Stimulated activated CD8-positive, alpha-beta memory T cell treated with anti-CD3 and anti-CD28 coated beads, Interleukin-12 subunit alpha, Interleukin-12 subunit beta, amount 100 ng/mL, for 4 hours (primary cell): ENCODE data around the gene MLLT11.
A peak's percentile ranks its signal among the peaks of the same experiment; 100 is the strongest.
"Not testable (repeated sequence)": the region's sequence is repeated elsewhere in the genome, so short reads cannot be mapped to it uniquely, and the experiment has no call there.

Experiments used
- DNase-seq: peaks from one replicate; pipeline ENCODE4 v3.0.0-alpha.2; 2020; ENCODE audit warnings: low read depth

The MLLT11 gene

DNA sequence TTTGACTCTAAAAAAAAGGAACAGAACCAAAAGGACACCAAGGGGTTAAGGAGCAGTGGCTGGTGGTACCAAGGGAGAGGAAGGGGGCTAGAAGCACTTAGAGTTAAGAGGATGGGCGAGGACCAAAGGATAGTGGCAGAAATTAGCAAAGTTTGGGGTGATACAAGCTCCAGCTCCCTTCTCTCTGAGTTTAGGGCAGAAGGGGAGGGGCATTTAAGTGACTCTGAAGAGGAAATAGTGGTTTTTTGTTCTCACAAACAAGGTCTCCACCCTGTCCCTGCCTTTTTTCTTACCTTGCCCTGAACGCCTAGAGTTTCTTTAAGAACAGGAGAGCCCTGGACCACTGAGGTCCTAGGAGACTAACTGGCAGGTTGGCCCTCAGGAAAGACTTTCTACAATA is 4.0 kb upstream of the MLLT11 start:
- DNase-seq, result no peak

DNA sequence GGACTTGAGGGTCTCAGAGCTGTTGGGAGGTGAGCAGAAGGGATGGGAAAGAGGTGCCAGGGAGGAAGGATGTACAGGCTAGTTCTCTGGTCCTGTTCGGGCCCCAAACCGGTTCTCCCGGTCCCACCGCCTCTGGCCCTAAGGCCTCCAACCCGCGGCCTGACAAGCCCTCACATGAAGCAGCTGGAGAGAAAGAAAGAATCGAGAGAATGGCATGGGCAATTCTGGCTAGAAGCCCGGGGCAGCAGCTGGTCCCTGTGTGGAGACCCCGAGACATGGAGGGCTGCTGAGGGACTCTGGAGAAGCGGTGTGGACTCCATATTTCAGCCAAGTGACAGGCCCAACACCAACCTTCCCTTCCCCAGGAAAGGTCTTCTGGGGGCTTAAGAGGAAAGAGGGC is 1.5 kb upstream of the MLLT11 start:
- DNase-seq, result no peak

DNA sequence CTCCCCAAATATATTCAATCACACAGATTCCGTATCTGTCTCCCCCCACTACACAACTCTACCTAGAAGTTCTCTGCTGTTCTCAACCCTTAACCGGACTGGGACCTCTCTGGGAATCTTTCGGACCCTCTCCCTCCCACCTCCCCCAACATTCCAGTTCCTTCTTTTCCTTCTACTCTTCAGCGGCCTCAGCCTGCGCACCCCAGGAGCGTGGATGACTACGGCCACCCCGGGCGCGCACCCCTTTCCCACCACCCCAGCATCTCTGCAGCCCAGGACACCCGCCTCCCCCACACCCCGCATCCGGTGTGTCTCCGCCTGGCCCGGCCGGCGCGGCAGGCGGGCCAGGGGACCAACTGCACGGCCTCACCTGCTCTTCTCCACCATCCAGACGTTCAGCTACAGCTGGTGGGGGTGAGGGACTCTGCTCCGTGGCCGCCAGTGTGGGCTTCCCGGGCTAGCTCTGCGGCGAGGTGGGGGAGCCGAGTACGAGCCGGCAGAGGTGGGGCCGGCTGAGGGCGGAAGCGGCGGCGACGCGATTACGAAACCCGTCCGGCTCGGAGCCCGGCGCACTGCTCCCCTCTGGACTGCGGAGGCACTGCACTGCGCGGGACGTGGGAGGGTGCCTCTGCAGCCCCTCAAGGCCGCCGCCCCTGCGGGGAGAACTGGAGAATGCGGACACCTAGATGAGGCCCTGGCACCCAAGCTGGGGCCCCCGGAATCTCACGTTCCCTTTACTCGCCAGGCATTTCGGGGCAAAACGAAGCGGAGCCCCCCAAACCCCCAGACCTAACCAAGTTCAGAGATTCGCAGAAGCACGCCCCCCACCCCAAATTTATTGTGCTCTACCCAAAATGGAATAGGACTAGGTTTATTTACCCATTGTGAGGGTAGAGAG is 839 bp upstream of the MLLT11 start, which contains the start of gene CDC42SE1:
Gene CDC42SE1 (minus strand): TSS at position 514 of the 898 bp plus-strand sequence. CDS start 3,892 bp downstream, outside the sequence.
- peak; percentile 75 for DNase-seq

DNA sequence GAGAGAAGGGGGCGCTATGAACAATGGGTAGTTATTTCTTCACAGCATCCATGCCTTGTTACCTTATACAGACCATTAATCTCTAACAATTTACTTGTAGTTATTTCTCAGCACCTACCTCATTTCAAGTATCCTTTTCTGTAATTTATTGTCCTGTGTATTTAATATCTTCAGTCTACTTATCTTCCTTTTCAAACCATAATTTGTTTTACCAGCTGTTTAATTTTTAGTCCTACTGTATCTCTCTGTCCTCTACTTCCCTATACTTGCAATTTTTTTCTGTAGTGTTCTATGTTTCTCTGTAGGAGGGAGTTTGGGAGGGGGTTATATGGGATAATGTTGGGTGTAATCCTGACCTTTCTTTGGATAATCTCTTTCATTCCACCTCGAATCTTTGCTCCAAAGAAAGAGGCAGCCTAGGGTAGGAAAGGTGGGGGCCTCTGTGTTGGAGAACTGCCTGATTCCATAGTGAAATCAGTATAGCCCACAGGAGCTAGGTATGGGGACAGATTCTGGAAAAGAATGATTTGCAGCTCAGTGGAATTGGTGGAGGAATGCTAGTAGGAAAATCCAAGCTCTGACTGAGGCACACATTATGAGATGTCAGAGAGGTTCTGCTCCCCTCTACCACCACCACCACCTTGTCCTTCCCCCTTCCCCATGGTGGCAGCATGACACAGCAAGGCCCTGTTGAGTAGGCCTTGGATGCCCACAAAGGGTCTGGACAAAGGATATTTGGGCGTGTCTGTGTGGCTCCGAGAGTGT is 642 bp downstream of the MLLT11 start:
- DNase-seq, result no peak

DNA sequence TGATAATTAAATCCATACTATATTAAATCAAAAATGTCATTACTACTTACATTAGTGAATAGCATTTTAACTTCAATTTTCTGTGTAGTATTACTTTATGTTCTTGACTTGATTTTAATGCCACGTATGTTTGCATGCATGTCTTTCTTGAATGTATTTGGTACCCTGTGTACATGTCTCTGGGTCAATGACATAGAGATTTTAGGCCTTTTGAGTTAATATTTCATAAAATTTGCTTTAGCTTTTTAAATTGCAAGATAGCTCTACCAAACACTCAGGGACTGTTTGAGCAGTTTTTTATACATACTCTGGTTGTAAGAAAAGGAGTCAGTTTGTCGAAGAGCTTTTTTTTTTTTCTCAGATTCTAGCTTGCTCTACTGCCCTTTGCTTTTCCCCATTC is 1.5 kb downstream of the MLLT11 start:
- no peak for DNase-seq

DNA sequence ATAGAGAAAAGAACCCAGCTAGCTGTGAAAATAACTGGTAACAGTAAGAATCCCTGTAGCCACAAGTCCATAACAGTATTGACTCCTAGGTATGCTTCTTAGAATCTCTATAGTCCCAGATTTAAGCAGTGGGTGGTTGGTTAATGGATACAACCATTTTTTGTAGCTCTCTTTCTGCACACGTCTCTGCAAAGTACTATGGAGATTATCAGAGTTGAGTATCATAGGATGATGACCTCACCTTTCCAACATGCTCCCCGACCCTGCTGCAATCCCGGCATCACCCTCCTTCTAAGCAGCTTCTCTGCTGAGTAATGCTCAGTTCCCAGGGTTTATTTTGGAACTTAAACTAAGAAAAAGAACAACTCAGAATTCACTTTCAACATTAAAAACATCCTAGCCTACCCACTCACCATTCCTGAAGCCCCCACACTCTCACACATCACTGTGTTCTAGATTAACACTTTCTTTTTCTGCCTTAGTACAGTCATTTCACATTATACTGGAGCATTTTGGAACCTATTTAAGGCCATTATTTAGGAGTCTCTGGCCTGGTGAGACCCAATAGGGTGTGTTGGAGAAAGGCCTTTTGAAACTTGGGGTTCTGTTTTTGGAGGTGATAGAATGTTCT is 2.7 kb downstream of the MLLT11 start:
- DNase-seq, result no peak

DNA sequence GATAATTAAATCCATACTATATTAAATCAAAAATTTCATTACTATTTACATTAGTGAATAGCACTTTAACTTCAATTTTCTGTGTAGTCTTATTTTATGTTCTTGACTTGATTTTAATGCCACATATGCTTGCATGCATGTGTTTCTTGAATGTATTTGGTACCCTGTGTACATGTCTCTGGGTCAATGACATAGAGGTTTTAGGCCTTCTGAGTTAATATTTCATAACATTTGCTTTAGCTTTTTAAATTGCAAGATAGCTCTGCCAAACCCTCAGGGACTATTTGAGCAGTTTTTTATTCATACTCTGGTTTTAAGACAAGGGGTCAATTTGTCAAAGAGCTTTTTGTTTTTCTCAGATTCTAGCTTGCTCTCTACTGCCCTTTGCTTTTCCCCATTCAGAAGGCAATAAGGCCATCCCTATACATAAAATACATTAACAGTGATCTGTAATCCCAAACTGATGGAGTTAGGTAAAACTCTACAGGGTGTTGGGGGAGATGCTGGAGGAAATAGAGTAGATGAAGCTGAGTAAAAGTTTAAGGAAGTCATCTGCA is 5.0 kb downstream of the MLLT11 start:
- no peak for DNase-seq

DNA sequence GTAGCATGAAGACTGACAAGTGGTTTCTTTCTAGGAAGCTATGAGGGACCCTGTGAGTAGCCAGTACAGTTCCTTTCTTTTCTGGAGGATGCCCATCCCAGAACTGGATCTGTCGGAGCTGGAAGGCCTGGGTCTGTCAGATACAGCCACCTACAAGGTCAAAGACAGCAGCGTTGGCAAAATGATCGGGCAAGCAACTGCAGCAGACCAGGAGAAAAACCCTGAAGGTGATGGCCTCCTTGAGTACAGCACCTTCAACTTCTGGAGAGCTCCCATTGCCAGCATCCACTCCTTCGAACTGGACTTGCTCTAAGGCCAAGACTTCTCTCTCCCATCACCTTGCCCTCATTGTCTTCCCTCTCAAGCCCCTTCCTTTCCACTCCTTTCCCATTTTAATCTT is 7.0 kb downstream of the MLLT11 start:
- no peak for DNase-seq

DNA sequence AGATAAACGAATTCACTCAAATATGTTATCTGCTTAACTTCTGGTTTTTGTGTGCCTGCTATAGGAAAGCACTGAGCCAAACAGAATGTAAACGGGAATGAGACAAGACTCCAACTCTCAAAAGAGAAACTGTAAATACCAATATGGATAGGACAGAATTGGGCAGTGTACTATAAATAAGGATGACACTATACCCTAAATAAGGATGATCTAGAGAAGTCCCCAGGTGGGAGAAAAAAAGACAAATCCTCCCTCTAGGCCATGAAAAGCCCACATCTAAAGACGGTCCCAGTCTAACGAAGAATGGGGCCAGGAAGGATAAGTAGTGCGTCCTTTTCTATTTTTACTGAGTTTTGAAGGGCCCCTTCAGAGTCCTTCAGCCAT is 8.9 kb downstream of the MLLT11 start:
- no peak for DNase-seq

DNA sequence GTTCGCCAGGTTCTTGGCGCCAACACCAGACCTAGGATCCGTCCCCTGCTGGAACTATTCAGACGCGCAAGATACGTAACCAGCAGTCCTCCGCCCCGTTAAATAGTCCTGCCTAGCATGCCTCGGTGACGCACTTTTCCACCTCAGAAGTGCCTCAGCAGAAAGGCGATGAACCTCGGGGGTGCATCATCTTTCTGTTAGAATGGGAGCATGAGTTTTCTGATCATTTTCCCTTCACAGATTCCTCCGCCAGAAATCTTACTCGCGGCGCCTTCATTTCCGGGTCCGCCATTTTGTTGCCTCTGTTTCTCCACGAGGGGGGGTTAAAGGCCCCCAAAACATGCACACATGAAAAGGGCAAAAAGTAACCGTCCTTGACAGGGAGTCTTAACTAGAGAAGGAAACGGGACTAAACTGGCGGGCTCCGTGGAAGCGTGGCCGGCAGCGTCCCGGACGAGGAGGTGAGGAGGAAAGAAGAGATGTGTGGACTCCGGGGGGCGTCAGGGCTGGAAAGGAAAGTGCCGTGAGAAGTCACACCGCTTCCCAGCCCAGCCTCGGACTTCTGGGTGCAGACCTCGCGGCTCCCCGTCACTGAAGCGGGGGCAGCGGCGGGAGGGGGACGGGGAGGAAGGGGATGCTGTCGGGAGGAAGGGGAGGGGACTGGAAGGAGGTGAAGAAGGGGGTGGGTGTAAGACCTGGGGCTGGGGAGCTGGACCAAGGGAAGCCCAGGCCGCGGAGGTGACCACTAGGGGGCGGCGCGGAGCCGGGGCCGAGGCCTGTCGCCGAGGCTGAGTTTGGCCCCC is 10.5 kb downstream of the MLLT11 start, which contains the start of gene GABPB2:
Gene GABPB2 (plus strand): TSS at position 288 of the 803 bp plus-strand sequence. CDS start 17,429 bp downstream, outside the sequence.
- DNase-seq, result peak; percentile 76

DNA sequence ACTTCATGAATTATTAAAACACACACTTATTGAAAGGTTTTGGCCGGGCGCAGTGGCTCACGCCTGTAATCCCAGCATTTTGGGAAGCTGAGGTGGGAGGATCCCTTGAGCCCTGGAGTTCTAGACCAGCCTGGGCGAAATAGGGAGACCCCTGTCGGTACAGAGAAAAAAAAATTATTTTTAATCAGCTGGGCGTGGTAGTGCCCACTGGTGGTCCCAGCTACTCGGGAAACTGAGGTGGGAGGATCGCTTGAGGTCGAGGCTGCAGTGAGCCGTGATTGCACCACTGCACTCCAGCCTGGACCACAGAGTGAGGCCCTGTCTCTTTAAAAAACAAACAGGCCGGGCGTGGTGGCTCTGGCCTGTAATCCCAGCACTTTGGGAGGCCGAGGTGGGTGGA is 12.0 kb downstream of the MLLT11 start:
- no peak for DNase-seq

DNA sequence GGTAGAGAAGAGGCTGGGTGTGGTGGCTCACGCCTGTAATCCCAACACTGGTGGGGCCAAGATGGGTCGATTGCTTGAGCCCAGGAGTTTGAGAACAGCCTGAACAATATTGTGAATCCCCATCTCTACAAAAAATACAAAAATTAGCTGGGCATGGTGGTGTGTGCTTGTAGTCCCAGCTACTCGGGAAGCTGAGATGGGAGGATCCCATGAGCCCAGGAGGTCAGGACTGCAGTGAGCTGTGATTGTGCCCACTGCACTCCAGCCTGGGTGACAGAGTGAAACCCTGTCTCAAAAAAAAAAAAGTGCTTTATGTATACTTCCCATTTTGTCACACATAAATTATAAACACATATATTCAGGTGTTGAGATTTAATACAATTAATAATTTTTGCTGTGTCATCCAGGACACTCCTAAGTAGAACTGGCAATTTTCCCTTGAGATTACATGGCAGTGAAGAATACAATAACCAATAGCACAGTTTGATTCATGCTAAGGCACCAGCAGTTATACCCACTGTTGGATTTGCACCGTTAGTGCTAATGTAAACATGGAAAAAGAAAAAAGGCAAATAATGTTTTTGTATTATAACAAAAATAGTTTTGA is 25.9 kb downstream of the MLLT11 start:
- DNase-seq, result no peak

DNA sequence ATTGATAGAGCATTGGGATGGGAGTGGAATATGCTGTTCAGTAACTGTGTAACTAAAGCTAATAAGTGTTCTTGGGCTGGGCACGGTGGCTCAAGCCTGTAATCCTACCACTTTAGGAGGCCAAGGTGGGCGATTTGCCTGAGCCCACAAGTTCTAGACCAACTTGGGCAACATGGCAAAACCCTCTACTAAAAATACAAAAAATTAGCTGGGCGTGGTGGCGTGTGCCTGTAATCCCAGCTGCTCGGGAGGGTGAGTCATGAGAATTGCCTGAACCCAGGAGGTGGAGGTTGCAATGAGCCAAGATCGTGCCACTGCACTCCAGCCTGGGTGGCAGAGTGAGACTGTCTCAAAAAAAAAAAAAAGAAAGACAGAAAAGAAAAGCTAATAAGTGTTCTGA is 37.2 kb downstream of the MLLT11 start:
- not testable (repeated sequence) for DNase-seq

DNA sequence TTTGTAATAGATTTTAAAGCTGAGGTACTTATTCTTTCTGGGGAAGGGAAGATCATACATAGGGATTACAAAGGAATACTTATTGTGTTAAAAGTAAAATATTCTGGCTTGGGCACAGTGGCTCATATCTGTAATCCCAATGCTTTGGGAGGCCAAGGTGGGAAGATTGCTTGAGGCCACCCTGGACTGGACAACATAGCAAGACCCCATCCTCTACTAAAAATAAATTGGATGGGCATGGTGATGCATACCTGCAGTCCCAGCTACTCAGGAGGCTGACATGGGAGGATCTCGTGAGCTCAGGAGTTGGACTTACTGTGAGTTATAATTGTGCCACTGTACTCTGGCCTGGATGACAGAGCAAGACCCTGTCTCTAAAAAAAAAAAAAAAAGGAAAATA is 37.9 kb downstream of the MLLT11 start:
- no peak for DNase-seq

DNA sequence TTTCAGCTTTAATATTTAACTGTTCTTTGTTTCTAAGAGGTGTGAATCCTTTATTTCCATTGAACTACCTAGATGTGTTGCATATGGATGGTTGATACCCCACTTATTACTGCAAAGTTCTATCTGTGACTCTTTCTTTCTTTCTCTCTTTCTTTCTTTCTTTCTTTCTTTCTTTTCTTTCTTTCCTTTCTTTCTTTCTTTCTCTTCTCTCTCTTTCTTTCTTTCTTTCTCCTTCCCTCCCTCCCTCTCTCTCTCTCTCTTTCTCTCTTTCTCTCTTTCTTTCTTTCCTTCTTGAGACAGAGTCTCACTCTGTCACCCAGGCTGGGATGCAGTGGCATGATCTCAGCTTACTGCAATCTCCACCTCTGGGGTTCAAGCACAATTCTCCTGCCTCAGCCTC is 44.4 kb downstream of the MLLT11 start:
- no peak for DNase-seq

DNA sequence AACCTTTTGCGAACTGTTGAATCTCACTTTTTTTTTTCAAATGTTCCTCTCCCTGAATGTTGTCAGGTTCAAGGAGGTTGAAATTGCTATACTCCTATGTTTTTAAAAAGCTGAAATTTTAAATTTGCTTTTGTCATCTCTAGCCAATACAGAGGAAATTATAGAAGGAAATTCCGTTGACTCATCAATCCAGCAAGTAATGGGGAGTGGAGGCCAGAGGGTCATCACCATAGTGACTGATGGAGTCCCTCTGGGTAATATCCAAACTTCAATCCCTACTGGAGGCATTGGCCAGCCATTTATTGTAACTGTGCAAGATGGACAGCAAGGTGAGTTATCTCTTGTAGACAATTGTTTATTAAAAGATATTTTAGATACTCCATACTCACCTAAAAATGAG is 46.7 kb downstream of the MLLT11 start:
- no peak for DNase-seq

DNA sequence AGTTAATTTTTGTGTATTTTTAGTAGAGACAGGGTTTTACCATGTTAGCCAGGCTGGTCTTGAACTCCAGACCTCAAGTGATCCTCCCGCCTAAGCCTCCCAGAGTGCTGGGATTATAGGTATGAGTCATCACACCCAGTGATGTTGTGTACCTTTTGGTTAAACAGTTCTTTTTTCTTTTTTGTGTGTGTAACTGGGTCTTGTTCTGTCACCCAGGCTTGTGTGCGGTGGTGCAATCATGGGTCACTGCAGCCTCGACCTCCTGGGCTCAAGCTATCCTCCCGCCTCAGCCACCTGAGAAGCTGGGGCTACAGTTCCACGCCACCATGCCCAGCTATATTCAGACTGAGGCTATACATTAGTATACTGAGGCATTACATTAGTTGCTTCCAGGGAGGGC is 48.1 kb downstream of the MLLT11 start:
- no peak for DNase-seq

DNA sequence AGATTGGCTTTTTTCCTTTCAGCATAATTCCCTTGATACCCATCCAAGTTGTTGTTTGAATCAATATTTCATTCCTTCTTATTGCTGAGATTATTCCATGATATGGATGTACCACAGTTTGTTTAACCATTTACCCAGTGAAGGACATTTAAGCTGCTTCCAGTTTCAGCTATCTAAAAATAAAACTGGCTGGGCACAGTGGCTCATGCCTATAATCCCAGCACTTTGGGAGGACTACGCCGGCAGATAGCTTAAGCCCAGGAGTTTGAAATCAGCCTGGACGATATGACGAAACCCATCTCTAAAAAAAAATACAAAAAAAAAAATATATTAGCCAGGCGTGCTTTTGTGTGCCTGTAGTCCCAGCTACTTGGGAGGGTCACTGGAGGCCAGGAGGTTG is 53.7 kb downstream of the MLLT11 start:
- no peak for DNase-seq
